GM12873 (cell line): ENCODE results near the gene UQCRHL.

Source experiments
- CTCF ChIP-seq: IDR thresholded peaks from 2 replicates; pipeline ENCODE4 v1.5.1; 2012; ENCODE audit warnings: low read depth, mild to moderate bottlenecking, moderate library complexity, low read length, control low read depth; ENCODE audit not compliant: insufficient read depth; ENCODE audit errors: missing control alignments

UQCRHL gene

GRCh38 chr1:15777909-15778707 lies 29.3 kb downstream of the UQCRHL start:
- no peak for TF ChIP-seq CTCF

- TF ChIP-seq CTCF: no peak
These were observed 31.7 kb downstream of the UQCRHL start for GRCh38 chr1:15775706-15776105.

- TF ChIP-seq CTCF: no peak
These were observed 35.5 kb downstream of the UQCRHL start for GRCh38 chr1:15771836-15772515.

GRCh38 chr1:15770313-15770962 lies 37.0 kb downstream of the UQCRHL start:
- TF ChIP-seq CTCF: no peak

GRCh38 chr1:15768388-15768787 lies 39.1 kb downstream of the UQCRHL start:
- TF ChIP-seq CTCF: no peak

- no peak for TF ChIP-seq CTCF
These were observed 39.5 kb downstream of the UQCRHL start for GRCh38 chr1:15767941-15768340.
